ENCODE data around the gene CD93.

CD93 gene

DNA sequence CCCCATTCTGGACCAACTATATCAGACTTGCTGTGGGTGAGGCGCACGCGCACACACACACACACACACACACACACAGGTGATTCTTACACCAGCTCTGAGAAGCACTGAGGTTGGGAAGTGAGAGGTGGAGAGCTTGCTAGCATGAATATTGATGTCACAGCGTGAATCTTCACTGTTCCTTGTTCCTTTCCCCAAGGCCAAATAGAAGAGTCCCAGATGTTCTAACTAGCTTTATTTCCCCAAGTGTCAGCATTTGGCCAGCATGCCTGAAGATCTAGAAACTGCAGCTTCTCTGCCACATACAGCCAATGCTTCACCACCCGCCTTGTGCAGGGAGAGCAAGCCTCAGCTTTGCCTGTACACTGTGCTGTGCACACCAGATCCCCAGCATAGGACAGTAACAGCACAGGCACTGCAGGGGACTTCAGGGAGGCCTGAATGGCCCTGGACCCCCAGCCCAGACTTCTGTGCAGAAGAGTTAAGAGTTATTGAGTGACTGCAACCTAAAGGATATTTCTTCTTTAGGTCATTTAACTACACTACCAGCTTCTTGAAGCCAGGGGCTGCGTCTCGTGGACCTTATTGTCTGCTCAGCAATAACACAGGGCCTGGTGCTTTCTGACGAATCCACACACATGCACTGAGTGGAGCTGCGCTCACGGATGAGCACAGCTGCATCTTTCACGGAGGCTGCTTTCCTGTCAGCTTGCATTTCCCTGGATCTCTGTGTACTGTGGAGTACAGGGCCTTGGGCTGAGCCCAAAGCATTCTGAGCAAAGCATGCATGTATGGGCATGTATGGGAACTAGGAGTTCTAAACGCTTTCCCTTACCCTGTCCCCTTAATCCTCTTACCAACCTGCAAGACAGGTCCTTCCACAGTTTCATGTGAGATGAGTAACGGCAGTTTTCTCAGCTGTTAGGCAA is 13.9 kb upstream of the CD93 start:
- no peak for DNase-seq

DNA sequence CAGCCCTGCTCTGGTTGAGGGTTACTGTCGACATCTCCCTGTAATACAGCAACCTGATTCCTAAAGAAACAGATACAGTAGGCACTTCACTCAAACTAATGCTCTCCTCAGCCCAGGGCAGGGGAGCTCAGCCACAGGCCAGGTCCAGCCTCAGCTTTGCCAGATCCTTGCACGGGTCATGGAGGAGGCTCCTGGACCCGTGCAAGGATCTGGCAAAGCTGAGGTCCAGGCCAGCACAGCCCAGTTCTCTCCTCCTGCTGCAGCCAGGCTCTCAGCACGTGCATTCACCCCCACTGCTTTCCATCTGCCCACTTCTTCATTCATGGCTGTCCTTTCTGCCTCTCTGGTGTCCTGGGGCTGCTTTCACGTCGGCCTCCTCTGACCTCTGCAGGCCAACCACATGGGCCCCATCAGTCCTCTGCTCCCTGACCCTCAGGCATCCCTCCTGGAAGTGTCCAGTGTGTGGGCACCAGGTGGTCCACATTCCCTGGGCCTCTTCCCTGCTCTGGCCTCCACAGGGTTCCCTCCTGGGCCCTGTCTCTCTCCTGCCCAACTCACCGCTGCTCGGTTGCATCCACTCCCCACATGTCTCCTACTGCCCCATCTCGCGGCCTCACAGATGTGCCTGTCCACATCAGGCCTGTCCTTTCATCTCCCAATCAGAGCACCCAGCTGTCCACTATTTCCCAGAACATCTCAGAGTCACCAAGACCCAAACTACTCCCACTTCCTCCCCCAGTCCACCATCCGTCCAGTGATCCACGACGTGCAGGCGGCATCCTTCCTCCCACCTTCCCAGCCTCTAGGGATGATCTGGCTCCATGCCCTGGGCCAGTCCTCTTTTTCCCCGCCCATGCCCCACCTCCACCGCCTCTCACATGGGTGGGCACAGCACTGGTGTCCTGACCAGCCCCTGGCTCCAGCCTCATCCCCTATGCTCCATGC is 11.8 kb upstream of the CD93 start:
- no peak for DNase-seq

DNA sequence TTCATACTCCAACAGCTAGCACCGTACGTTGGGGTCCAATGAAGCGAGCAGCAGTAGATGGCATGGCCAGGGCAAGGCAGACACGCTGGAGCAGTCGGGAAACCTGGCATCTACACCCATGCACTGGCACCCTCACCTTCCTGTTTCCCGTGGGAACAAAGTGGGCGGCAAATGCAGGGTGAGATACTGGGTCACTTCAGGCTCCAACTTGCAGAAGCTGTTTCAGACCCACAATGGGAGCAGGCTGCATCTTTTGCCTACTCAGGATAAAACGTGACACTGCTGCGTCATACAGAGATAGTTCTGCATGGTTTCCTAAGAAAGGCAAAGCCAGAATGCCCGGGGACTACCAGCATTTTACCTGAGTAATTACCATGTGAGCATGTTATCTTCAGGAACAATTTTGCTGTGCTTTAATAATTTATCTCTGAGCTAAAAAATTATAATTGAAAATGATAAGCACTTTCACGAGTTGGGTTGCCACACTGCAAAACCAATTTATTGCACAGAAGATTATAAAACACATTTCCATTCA is 10.9 kb upstream of the CD93 start:
- no peak for DNase-seq

DNA sequence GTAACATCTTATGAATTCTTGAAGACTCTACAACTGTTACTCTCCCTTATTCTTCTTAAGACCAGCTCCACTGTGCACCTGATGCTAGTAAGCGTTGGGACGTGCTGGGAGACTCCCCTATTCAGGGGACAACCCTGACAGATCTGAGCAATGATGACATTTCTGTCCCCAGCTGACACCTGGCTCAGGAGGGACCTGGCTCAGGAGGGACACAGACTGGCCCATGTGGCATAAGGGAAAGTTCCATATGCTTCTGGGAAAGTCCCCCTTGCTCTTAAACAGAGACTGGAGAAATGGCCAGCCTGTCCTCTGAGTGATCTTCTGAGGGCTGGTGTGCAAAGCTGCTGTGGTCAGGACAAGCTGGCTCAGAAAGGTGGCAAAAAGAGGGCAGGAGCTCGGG is 10.0 kb upstream of the CD93 start:
- no peak for DNase-seq

DNA sequence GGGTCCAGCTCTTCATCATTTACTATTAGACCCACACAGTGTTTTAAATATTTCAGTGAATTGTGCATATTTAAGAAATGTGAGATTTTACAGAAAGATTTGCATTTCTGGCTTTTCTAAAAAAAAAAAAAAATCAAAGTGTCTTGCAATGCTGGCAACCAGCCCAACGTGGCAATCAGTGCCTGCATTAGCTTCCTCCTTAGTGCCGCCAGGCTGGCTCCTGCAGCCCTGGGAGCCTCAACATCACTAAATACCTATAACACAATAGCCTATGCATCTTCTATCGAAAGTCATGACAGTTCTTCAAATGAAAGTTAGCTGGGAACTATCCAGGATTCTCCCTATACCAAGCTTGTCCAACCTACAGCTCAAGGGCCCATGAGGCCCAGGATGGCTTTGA is 9.4 kb upstream of the CD93 start:
- DNase-seq, result no peak

DNA sequence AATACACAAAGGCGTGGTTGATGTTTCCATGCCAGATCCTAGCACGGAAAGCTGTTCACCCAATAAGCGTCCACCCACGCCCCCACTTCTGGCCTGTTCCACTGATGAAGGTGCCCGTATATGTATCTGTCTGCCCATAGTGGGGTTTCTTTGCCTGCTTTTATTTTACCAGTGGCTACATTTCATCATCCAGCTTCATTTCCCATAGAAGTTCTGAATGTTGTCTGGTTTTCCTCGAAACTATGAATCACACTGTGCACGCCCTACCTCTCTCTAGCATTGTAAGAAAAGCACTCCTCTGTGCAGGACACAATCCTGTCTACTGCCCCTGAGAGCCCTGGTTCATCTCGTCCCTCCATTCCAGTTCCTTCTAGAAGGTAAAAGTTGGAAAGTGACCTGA is 8.8 kb upstream of the CD93 start:
- DNase-seq, result no peak

DNA sequence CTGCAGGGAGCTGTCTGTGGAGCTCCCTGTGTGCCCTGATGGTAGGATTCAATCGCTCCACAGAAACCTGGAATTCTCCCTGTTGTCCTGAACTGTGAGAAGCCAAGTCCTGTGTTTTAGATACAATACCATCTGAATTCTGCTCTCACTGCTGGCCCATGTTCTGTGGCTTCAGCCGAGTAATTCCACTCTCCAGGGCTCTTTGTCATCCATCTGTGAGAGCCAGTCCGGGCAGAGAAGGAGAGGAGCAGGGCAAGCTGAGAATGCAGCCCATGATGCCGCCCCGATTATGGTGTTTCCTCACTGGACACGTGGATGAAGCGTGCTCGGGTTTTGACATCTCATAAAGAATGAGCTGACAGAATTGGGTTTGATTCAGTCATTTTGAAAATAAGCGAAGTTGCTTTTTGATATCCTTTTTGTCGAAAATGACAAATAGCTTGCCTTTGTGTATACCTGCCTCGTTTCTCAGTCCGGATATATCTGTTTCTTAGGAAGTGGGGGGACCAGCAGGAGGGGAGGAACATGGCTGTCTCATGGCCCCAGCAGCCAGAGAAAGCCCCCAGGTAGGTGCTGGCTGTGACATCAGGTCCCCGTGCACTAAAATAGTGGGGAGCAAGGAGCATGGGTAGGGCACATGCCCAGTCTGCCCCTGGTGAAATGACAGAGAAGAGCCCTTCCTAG is 8.2 kb upstream of the CD93 start:
- DNase-seq, result no peak

DNA sequence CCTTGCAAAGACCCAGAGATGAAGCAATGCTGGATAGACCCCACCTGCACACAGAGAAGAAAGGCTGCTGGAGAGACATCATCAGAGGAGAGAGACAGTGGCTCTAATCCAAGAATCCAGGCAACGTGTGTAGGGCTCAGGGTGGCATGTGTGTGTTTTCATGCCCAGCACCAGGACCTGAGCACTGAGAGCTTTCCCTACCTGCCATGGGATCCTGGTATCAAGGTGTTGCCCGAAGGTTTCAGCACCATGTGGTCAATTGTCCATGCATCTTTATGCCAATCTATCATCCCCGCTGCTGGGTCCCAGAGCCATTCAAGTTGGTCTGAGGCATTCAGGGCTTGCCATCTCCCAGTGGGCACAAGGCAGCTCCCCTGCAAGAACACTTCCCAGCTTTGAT is 7.5 kb upstream of the CD93 start:
- no peak for DNase-seq

DNA sequence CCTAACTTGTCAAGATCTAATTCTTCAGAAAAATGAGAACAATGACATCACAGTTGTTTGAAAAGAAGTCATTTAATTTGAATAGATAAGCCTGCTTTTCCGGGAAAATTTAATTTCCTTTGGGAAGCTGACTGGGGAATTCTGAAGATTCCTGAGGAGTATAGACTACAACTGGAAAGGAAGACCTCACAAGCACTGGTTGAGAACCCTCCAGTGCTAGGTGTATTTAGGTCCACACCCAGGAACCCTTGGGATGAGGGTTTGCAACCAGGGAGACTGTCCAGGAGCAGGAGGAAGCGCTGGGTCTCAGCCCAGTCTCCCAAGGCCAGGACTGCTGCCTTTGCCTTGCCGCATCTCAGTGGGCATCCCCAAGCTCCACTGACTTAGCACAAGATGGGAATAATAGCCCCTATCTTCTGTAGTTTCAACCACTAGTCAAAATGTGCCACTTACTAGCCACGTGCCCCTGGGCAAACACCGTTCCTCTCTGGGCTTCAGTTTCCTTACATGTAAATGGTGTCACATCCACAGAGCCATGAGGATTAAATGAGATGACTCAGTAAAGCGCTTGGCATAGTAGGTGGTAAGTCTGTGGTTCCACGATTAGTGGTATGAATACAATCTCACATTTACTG is 6.9 kb upstream of the CD93 start:
- no peak for DNase-seq

DNA sequence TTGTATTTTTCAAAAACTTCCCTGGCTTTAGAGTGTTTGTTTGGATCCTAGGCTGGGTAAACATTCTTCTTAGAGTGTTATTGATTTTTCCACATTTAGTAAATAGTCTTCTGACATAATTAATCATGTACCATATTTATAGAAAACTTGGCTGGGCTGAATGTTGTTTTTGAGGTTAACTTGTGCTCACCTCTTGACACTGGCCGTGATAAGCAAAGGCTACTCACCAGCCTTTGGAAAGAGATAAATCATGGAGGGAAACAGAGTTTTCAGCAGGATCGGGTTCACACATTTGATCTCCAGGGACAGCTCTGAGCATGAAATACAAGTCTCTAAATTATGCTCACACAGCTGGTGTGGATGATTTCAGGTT is 6.2 kb upstream of the CD93 start:
- no peak for DNase-seq

DNA sequence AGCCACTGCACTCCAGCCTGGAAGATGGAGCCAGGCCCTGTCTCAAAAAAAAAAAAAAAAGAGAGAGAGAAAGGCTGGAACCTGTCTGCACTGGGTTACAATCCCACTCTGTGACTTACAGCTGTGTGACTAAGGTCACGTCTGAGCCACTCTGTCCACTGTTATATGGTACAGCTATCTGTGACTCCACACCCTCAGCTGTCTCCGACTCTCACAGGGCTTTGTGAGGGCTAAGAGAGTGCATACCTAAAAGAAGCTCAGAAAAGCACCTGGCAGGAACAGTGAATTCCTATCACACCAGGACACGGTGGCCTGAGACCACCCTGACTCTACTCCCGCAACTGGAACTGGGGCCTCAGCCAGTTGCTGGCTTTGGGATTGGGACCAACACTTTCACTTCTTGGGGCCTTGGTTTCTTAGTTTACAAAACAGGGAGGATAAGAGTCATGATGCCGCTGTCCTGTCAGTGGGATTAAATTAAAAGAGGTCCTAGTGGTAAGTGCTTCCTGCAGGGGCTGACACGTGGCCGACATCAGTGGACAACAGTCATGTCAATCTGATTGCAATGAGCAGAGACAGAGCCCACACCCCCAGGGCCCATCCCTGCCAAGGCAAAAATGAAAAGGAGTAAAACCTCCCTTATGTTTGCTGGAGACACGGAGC is 5.7 kb upstream of the CD93 start:
- DNase-seq, result no peak

DNA sequence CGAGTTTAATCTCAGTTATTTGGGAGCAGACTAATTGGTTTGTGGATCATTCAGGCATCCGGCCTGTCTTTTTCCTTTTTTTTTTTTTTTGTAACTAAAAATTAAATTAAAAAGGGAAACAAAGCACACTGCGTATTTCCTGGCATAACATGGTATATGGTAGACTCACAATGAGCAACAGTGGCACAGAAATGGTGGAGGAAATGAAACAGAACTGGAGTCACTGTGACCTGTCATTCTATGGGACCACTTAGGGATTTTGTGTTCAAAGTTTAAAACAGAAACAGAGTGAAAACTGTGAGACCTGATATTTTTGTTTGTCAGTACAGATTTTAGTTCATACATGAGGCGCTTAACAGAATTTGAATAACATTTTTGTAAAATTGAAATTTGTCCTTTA is 4.8 kb upstream of the CD93 start:
- DNase-seq, result no peak

DNA sequence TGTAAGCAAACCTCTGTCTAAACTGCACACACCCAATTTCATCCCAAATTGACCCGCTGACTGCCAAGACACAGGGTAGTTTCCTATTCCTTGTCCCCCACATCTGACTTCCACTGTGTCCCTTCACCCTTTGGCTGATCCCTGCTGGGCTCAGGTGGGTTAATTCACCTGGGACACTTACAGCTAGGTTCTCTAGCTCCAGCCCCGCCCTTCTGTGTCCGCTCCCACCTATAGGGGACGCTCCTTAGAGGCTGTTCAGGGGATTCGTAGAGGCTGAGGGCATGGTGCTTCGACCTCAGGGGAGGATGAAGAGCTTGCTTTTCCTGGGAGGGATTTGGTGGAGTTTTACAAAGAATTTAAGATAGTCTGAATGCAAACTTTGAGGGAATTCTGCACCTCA is 4.0 kb upstream of the CD93 start:
- DNase-seq, result no peak

DNA sequence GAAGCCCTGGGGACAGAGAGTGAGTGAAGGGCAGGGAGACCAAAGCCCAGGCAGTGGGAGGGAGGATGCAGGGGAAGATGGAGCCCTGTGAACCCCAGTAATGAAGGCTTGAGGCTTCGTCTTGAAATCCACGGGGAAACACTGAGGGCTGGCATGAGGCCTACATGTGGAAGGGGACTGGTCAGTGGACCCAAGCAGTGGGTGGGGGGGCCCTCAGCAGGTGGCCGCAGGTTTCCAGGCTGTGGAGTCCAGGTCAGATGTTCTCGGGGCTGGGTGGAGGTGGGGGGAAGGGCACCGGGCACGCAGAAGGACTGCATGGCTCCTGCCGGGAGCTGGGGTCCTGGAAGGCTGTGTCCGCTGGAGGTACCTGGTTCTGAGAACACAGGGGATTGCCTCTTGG is 2.7 kb upstream of the CD93 start:
- no peak for DNase-seq

DNA sequence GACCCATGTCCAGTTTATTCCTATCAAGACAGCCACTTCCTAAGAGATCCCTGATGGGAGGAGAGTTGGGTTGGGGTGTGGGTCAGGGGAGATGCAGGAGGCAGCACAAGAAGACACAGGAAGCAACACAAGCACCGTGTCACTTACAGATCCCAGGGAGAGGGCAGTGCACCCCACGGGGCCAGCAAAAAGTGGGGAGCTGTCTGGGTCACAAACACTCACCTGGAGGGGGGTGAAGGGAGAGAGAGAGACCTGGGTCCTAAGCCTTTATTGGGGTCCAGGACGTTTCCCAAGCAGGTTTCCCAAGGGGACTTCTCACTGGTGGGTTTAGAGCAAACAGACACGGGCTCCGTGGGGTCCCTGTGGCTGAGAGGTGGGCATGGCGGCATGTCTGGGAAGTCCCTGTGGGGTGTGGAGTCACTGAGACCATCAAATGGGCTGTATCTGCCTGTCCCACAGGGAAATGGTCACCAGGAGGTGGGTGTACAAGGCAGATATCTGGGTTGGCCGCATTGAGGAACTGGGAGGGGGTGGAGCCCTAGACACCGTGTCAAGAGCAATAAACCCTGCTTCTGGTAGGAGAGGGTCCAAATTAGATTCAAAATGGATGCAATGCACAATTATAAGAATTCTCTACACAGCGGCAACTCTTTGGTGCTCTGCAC is 1.6 kb upstream of the CD93 start:
- DNase-seq, result no peak

DNA sequence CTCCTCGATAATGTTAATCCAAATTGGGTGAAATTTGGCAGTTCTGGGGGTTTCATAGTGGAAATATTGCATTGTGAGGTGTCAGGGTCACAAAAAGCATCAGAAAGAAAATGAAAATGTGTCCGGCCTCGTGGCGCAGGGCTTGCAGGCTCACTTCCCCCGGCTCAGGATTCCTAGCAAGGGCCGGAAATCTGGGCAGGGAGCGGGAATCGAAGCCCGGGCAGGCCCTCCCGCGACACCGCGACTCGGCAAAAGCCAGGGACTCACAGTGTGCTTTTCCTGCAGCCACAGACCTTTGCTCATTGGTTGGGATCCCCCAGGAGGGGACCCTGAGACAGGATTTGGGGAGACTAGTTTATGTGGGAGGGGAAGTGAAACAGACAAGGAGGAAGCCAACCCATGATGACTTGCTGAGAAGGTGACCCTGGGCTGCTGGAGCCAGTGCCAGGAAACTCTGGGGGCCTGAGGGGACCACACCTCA is 847 bp upstream of the CD93 start:
- DNase-seq, result no peak

DNA sequence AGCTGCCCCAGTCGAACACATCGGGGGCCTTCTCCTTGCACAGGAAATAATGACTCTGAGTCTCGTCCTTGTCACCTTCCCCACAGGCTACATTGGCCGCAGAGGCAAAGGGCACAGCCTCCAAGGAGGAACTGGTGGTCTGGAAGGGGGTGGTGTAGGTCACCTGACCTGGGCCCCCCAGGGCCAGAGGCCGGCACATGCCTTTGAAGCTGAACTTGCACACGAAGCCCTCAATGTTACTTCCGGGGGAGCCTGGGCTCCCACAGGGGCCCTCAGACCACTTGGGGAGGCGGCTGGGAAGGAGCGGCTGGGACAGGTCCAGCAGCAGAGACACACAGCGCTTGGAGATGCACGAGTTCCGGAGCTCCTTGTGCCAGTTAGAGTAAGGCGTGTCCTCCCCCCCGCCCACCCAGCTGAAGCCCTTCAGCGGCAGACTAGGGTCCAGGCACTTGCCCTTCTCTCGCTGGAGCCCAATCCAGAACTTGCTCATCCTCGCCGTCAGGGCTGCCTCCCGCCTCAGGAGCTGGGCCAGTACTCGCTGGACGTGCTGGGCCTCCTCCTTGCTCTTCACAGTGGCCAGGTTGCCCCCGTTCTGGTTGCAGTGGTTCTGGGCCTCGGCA is 578 bp downstream of the CD93 start:
- no peak for DNase-seq

DNA sequence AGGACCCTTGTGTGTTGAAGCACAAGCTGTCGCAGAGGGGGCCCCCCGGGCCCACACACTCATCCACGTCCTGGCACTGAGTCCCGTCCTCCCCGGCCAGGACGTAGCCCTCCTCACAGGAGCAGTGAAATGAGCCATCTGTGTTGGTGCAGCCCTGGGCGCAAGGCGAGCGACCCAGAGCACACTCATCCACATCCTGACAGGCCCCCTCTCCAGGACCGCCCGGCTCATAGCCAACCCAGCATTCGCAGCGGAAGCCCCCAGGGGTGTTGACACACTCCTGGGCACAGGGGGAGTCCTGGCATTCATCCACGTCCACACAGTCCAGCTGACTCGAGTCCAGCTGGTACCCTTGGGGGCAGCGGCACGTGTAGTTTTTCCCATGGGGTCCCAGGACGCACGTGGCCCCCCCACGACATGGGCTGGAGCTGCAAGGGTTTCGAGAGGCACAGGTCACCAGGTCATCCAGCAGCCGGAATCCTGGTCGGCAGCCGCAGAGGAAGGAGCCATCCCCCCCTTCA is 1.2 kb downstream of the CD93 start:
- no peak for DNase-seq

DNA sequence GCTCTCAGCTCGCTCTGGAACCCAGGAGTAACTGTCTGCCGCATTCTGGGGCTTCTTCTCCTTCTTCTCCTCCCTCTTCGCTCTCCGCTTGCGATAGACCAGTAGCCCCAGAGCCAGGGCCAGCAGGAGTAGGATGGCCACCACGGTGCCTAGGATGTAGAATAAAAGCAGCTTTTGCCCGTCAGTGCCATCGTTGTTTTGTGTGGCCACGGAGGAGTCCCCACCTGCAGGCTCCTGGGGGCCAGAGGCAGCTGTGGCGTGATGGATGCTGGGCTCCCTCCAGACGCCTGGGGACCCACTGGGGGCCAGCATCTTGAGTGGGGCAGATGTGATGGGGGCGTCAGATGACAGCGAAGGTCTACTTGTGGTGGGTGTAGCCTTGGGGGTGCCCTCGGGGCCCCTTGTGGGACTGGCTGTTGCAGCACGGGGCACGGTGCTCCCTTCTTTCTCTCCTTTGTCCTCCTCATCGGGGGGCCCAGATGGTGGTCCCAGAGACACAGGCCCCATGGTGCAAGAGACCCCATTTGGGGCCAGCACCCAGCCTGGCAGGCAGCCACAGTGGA is 1.8 kb downstream of the CD93 start:
- DNase-seq, result no peak

DNA sequence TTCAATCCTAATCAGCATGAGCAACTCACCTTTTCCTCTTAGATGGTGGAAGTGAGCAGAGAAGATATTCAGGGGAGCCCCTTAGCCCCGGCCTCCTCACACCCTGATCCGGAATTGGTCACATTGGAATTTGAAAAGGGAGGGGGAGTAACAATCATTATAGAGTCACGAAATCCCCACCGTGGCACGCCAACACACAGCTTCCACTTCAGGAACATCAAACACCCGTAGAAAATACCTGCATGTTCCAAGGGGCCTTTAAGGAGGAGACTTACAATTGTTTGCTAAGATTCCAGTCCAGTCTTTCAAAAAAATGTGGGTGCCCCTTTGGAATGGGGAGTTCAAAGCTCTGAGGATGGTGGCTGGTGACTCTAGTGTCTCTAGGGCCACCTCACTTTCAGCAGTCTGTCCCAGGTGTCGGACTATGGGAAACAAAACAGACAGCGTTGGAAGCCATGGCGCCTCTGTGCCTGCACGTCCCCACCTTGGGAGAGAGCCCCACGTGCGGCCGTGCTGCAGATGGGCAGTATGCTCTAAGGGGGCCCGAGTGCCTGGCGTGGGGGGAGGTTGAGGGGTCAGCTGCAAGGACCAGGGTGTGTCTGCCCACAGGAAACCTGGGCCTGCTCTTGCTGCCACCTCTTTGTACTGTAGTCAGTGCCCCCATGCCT is 2.4 kb downstream of the CD93 start:
- DNase-seq, result no peak

Data from stimulated activated CD4-positive, alpha-beta T cell treated with anti-CD3 and anti-CD28 coated beads, Interleukin-4, amount 100 ng/mL, for 4 hours (primary cell).